ENCODE data around the gene MAL.

MAL gene

GRCh38 chr2:94987074-94988020, 38.2 kb upstream of the MAL start:
- no peak overlapping the region for H3K4me3 ChIP-seq (ENCODE audit: low read length)
- H3K9ac ChIP-seq (ENCODE audit: low read length) = no peak overlapping the region
- H3K9me3 ChIP-seq (ENCODE audit: control insufficient read depth, low read length) = no peaks in the 10 kb centered on the region
- H3K27me3 ChIP-seq (replicated peaks; ENCODE audit: control insufficient read depth, insufficient read depth, low read length) = peaks cover 58% of the 10 kb centered on the region
- no peaks in the 10 kb centered on the region for H3K36me3 ChIP-seq (ENCODE audit: control insufficient read depth, insufficient read depth, low read length, severe bottlenecking)
- DNase-seq (ENCODE audit: low read depth) = no peak
- no peaks in the 10 kb centered on the region for H3K4me1 ChIP-seq (ENCODE audit: control insufficient read depth, insufficient read depth, low read length)

GRCh38 chr2:94990956-94991355, 34.6 kb upstream of the MAL start:
- no peak for DNase-seq (ENCODE audit: low read depth)
- Histone ChIP-seq H3K4me1 (ENCODE audit: control insufficient read depth, insufficient read depth, low read length) (no peaks in the 10 kb centered on the region), H3K27me3 (replicated peaks; ENCODE audit: control insufficient read depth, insufficient read depth, low read length) (peaks cover 76% of the 10 kb centered on the region), H3K9me3 (ENCODE audit: control insufficient read depth, low read length) (no peaks in the 10 kb centered on the region), H3K4me3 (ENCODE audit: low read length) (no peak overlapping the region), H3K9ac (ENCODE audit: low read length) (no peak overlapping the region), H3K36me3 (ENCODE audit: control insufficient read depth, insufficient read depth, low read length, severe bottlenecking) (no peaks in the 10 kb centered on the region)

- no peaks in the 10 kb centered on the region for H3K4me1 ChIP-seq (ENCODE audit: control insufficient read depth, insufficient read depth, low read length)
- no peaks in the 10 kb centered on the region for H3K36me3 ChIP-seq (ENCODE audit: control insufficient read depth, insufficient read depth, low read length, severe bottlenecking)
- no peak overlapping the region for H3K4me3 ChIP-seq (ENCODE audit: low read length)
- DNase-seq (ENCODE audit: low read depth) = no peak
- no peaks in the 10 kb centered on the region for H3K9me3 ChIP-seq (ENCODE audit: control insufficient read depth, low read length)
- H3K9ac ChIP-seq (ENCODE audit: low read length) = no peak overlapping the region
- H3K27me3 ChIP-seq (replicated peaks; ENCODE audit: control insufficient read depth, insufficient read depth, low read length) = peaks cover 83% of the 10 kb centered on the region
These were observed 33.1 kb upstream of the MAL start for GRCh38 chr2:94992360-94992759.

GRCh38 chr2:94993176-94994062, 32.1 kb upstream of the MAL start:
- DNase-seq (ENCODE audit: low read depth) = no peak
- H3K4me3 ChIP-seq (ENCODE audit: low read length) = no peak overlapping the region
- no peaks in the 10 kb centered on the region for H3K9me3 ChIP-seq (ENCODE audit: control insufficient read depth, low read length)
- peaks cover 83% of the 10 kb centered on the region for H3K27me3 ChIP-seq (replicated peaks; ENCODE audit: control insufficient read depth, insufficient read depth, low read length)
- H3K36me3 ChIP-seq (ENCODE audit: control insufficient read depth, insufficient read depth, low read length, severe bottlenecking) = no peaks in the 10 kb centered on the region
- H3K9ac ChIP-seq (ENCODE audit: low read length) = no peak overlapping the region
- H3K4me1 ChIP-seq (ENCODE audit: control insufficient read depth, insufficient read depth, low read length) = no peaks in the 10 kb centered on the region

- DNase-seq (ENCODE audit: low read depth) = no peak
- Histone ChIP-seq H3K4me3 (ENCODE audit: low read length) (no peak overlapping the region), H3K27me3 (replicated peaks; ENCODE audit: control insufficient read depth, insufficient read depth, low read length) (peaks cover 84% of the 10 kb centered on the region), H3K9me3 (ENCODE audit: control insufficient read depth, low read length) (no peaks in the 10 kb centered on the region), H3K9ac (ENCODE audit: low read length) (no peak overlapping the region), H3K4me1 (ENCODE audit: control insufficient read depth, insufficient read depth, low read length) (no peaks in the 10 kb centered on the region), H3K36me3 (ENCODE audit: control insufficient read depth, insufficient read depth, low read length, severe bottlenecking) (no peaks in the 10 kb centered on the region)
These were observed 31.2 kb upstream of the MAL start for GRCh38 chr2:94994063-94994913.

- no peaks in the 10 kb centered on the region for H3K9me3 ChIP-seq (ENCODE audit: control insufficient read depth, low read length)
These were observed 30.5 kb upstream of the MAL start for GRCh38 chr2:94994914-94995552.

GRCh38 chr2:94995553-94996304, 29.8 kb upstream of the MAL start:
- Histone ChIP-seq H3K4me1 (ENCODE audit: control insufficient read depth, insufficient read depth, low read length) (no peaks in the 10 kb centered on the region), H3K36me3 (ENCODE audit: control insufficient read depth, insufficient read depth, low read length, severe bottlenecking) (no peaks in the 10 kb centered on the region), H3K9ac (ENCODE audit: low read length) (no peak overlapping the region), H3K9me3 (ENCODE audit: control insufficient read depth, low read length) (no peaks in the 10 kb centered on the region), H3K27me3 (replicated peaks; ENCODE audit: control insufficient read depth, insufficient read depth, low read length) (peaks cover 88% of the 10 kb centered on the region), H3K4me3 (ENCODE audit: low read length) (no peak overlapping the region)
- DNase-seq (ENCODE audit: low read depth) = no peak

More at GRCh38 chr2:94994914-94995552, 30.5 kb upstream of the MAL start:
- DNase-seq (ENCODE audit: low read depth) = no peak
- Histone ChIP-seq H3K4me1 (ENCODE audit: control insufficient read depth, insufficient read depth, low read length) (no peaks in the 10 kb centered on the region), H3K36me3 (ENCODE audit: control insufficient read depth, insufficient read depth, low read length, severe bottlenecking) (no peaks in the 10 kb centered on the region), H3K27me3 (replicated peaks; ENCODE audit: control insufficient read depth, insufficient read depth, low read length) (peaks cover 88% of the 10 kb centered on the region), H3K4me3 (ENCODE audit: low read length) (no peak overlapping the region), H3K9ac (ENCODE audit: low read length) (no peak overlapping the region)

- peaks cover 88% of the 10 kb centered on the region for H3K27me3 ChIP-seq (replicated peaks; ENCODE audit: control insufficient read depth, insufficient read depth, low read length)
- no peak overlapping the region for H3K4me3 ChIP-seq (ENCODE audit: low read length)
- H3K36me3 ChIP-seq (ENCODE audit: control insufficient read depth, insufficient read depth, low read length, severe bottlenecking) = no peaks in the 10 kb centered on the region
These were observed 29.0 kb upstream of the MAL start for GRCh38 chr2:94996305-94997100.

GRCh38 chr2:94997981-94998930, 27.3 kb upstream of the MAL start:
- no peaks in the 10 kb centered on the region for H3K36me3 ChIP-seq (ENCODE audit: control insufficient read depth, insufficient read depth, low read length, severe bottlenecking)
- no peak overlapping the region for H3K9ac ChIP-seq (ENCODE audit: low read length)
- no peak for DNase-seq (ENCODE audit: low read depth)
- peaks cover 72% of the 10 kb centered on the region for H3K27me3 ChIP-seq (replicated peaks; ENCODE audit: control insufficient read depth, insufficient read depth, low read length)
- no peaks in the 10 kb centered on the region for H3K9me3 ChIP-seq (ENCODE audit: control insufficient read depth, low read length)
- H3K4me3 ChIP-seq (ENCODE audit: low read length) = no peak overlapping the region
- no peaks in the 10 kb centered on the region for H3K4me1 ChIP-seq (ENCODE audit: control insufficient read depth, insufficient read depth, low read length)

More at GRCh38 chr2:94996305-94997100, 29.0 kb upstream of the MAL start:
- DNase-seq (ENCODE audit: low read depth) = no peak
- Histone ChIP-seq H3K4me1 (ENCODE audit: control insufficient read depth, insufficient read depth, low read length) (no peaks in the 10 kb centered on the region), H3K9me3 (ENCODE audit: control insufficient read depth, low read length) (no peaks in the 10 kb centered on the region), H3K9ac (ENCODE audit: low read length) (no peak overlapping the region)

All from adipocyte (in vitro differentiated cells).